Sigmoid colon (tissue), 4 donors: ENCODE results near the gene RPH3AL.

Experiments
- EP300 ChIP-seq, 4 donors: sonication (generic); formaldehyde crosslinking; IDR thresholded peaks; one replicate each; pipeline ENCODE4 v1.6.1; 2017; ENCODE audit warnings: antibody characterized with exemption in 4 of 4
- POLR2A ChIP-seq, 2 donors: fragments of 450-650 bp; IDR thresholded peaks; one replicate each; pipeline ENCODE4 v1.6.1; 2016; ENCODE audit warnings: antibody characterized with exemption in 2 of 2, mild to moderate bottlenecking in 2 of 2, moderate library complexity in 2 of 2

GRCh38 chr17:177155-177554 is 175.5 kb downstream of the RPH3AL start:
- TF ChIP-seq POLR2A (IDR thresholded peaks at IDR 0.05) (no peak), EP300 (IDR thresholded peaks at IDR 0.05) (no peak)
